Endothelial cell of umbilical vein (primary cell): ENCODE results near the gene RXFP3. TPM values are rescaled to one million over a fixed set of nuclear protein-coding genes. Genes with fewer than 3 reads are reported as not detected.

Experiments
- BruUV-seq: library from RNA; stranded (reverse); fragments of 400-500 nt; replicated peaks from 2 replicates; lab custom pipeline; 2021; lab: Mats Ljungman, UMichigan
- CTCF ChIA-PET: fragments of 300-600, 350-600 bp; sonication (Branson Sonifier 250); formaldehyde crosslinking; loops from one replicate; lab custom pipeline; 2021; ENCODE audit warnings: antibody characterized with exemption, inconsistent platforms; lab: Charles Lee
- POLR2A ChIA-PET: fragments of 300-600, 350-600 bp; sonication (Branson Sonifier 250); formaldehyde crosslinking; loops from one replicate; lab custom pipeline; 2021; ENCODE audit warnings: antibody characterized with exemption, inconsistent platforms; lab: Charles Lee
- DNase-seq: peaks from one replicate; pipeline ENCODE4 v3.0.0-alpha.2; 2011; ENCODE audit warnings: low read depth, low spot score
- FAIRE-seq: peaks from 2 replicates; lab custom pipeline; 2011; peaks lifted over from hg19 to GRCh38; lab: Jason Lieb, UNC
- H2AFZ ChIP-seq: 2 replicates; pipeline ENCODE4 v1.6.0; 2012; ENCODE audit warnings: low read depth, low read length, control low read depth, inconsistent platforms
- H3K27ac ChIP-seq: 2 replicates; pipeline ENCODE4 v1.5.1; 2011; ENCODE audit warnings: low read depth, mild to moderate bottlenecking, control low read depth, low read length, moderate library complexity; ENCODE audit not compliant: insufficient read depth
- H3K27me3 ChIP-seq, 2 experiments: 2 replicates each; pipeline versions ENCODE4 v1.6.0 to v1.6.1; 2011; ENCODE audit warnings: low read length in 2 of 2, mixed read lengths in 1 of 2; ENCODE audit not compliant: control insufficient read depth in 2 of 2, insufficient read depth in 2 of 2
- H3K36me3 ChIP-seq, 2 experiments: 2 replicates in 1 of 2; 3 replicates in 1 of 2; pipeline ENCODE4 v1.5.1; 2011; ENCODE audit warnings: low read length in 2 of 2, mild to moderate bottlenecking in 1 of 2, moderate library complexity in 1 of 2; ENCODE audit not compliant: control insufficient read depth in 2 of 2, insufficient read depth in 2 of 2; ENCODE audit errors: extremely low read depth in 1 of 2
- H3K4me1 ChIP-seq: 3 replicates; pipeline ENCODE4 v1.5.1; 2011; ENCODE audit warnings: mild to moderate bottlenecking, low read length; ENCODE audit not compliant: control insufficient read depth, insufficient read depth; ENCODE audit errors: extremely low read depth
- H3K4me2 ChIP-seq: 2 replicates; pipeline ENCODE4 v1.6.1; 2011; ENCODE audit warnings: low read length, control low read depth, mixed read lengths; ENCODE audit not compliant: insufficient read depth
- H3K4me3 ChIP-seq, 3 experiments: fragments of 200-600 bp in 1 of 3; sonication (generic), shearing (Covaris generic) in 1 of 3; replicated peaks in 1 of 3; 2 replicates each; pipeline ENCODE4 v1.5.1; 2011 to 2016; ENCODE audit warnings: control low read depth in 3 of 3, low read length in 3 of 3, mild to moderate bottlenecking in 2 of 3, inconsistent platforms in 1 of 3, low read depth in 1 of 3, moderate library complexity in 1 of 3; ENCODE audit not compliant: insufficient read depth in 1 of 3
- H3K79me2 ChIP-seq: 2 replicates; pipeline ENCODE4 v1.6.0; 2012; ENCODE audit warnings: low read length, inconsistent platforms; ENCODE audit not compliant: control insufficient read depth, insufficient read depth
- H3K9ac ChIP-seq: replicated peaks from 2 replicates; pipeline ENCODE3; 2011; ENCODE audit warnings: low read length, control low read depth; ENCODE audit not compliant: insufficient read depth; ENCODE audit errors: extremely low read depth
- H3K9me1 ChIP-seq: replicated peaks from 3 replicates; pipeline ENCODE4 v1.6.0; 2011; ENCODE audit warnings: mild to moderate bottlenecking, low read length; ENCODE audit not compliant: control insufficient read depth, insufficient read depth; ENCODE audit errors: extremely low read depth
- H3K9me3 ChIP-seq: replicated peaks from 2 replicates; pipeline ENCODE4 v1.5.1; 2012; ENCODE audit warnings: low read length, inconsistent platforms; ENCODE audit not compliant: control insufficient read depth, insufficient read depth
- H4K20me1 ChIP-seq: replicated peaks from 2 replicates; pipeline ENCODE3; 2011; ENCODE audit warnings: mild to moderate bottlenecking, low read length; ENCODE audit not compliant: control insufficient read depth, insufficient read depth; ENCODE audit errors: extremely low read depth
- EZH2 ChIP-seq: IDR thresholded peaks from 2 replicates; pipeline ENCODE4 v1.6.1; 2012; ENCODE audit warnings: borderline replicate concordance, low read depth, mild to moderate bottlenecking, moderate library complexity, low read length, inconsistent platforms; ENCODE audit not compliant: severe bottlenecking
- FOS ChIP-seq: IDR thresholded peaks from 2 replicates; pipeline ENCODE4 v1.6.1; 2011; ENCODE audit warnings: mild to moderate bottlenecking, low read length, moderate library complexity, borderline replicate concordance; ENCODE audit not compliant: insufficient read depth
- GATA2 ChIP-seq: IDR thresholded peaks from 2 replicates; pipeline ENCODE4 v1.7.0; 2011; ENCODE audit warnings: low read depth, mild to moderate bottlenecking, moderate library complexity, mixed read lengths, low read length; ENCODE audit not compliant: insufficient read length, insufficient read depth
- JUN ChIP-seq: IDR thresholded peaks from 2 replicates; pipeline ENCODE4 v1.6.1; 2011; ENCODE audit warnings: borderline replicate concordance, low read depth; ENCODE audit not compliant: insufficient read length, insufficient read depth
- MYC ChIP-seq: IDR thresholded peaks from one replicate; pipeline ENCODE4 v1.6.1; 2011; ENCODE audit warnings: mild to moderate bottlenecking, low read depth, low read length
- POLR2A ChIP-seq: IDR thresholded peaks from 2 replicates; pipeline ENCODE4 v1.6.1; 2012; ENCODE audit warnings: low read depth, mild to moderate bottlenecking, control low read depth, low read length
- POLR2AphosphoS5 ChIP-seq: IDR thresholded peaks from 2 replicates; pipeline ENCODE4 v1.6.1; 2012; ENCODE audit warnings: low read depth, mild to moderate bottlenecking, control low read depth, low read length, moderate library complexity; ENCODE audit not compliant: insufficient read depth
- dilution Hi-C: fragments of 300-500 bp; cut with MboI; formaldehyde crosslinking; loops from one replicate; pipeline ENCODE4 v1.15.0; 2019; ENCODE audit warnings: low sequenced_read_pairs; ENCODE audit not compliant: extremely low pct_ligation_motif_present
- intact Hi-C: fragments of 100-400 bp; cut with micrococcal nuclease; formaldehyde crosslinking; loops from one replicate; pipeline ENCODE4 v1.10.0; 2022
- polyA plus RNA-seq, 4 experiments: library from polyadenylated mRNA; depleted of rRNA in 3 of 4; stranded (reverse) in 3 of 4; unstranded in 1 of 4; fragments of >200 nt; gene quantifications; 2 replicates each; pipeline versions ENCODE4 v1.2.1 to v1.2.3, GENCODE V29; 2011 to 2012; ENCODE audit warnings: missing spikeins in 1 of 4
- total RNA-seq: library from RNA; stranded (reverse); gene quantifications from 2 replicates; pipeline ENCODE4 v1.2.3, GENCODE V29; 2021
- TF ChIP-seq, protein P1 (sequence below): IDR thresholded peaks from 2 replicates; pipeline ENCODE4 v1.6.1; 2011; ENCODE audit not compliant: insufficient read depth, insufficient read length
- TF ChIP-seq, protein P2 (sequence below), 2 donors: IDR thresholded peaks; 1 replicate in 1 of 2; 2 replicates in 1 of 2; pipeline ENCODE4 v1.5.1; 2011; ENCODE audit warnings: low read length in 2 of 2, mild to moderate bottlenecking in 2 of 2, moderate library complexity in 2 of 2, control low read depth in 1 of 2, inconsistent platforms in 1 of 2, low read depth in 1 of 2; ENCODE audit not compliant: insufficient read depth in 1 of 2; ENCODE audit errors: extremely low read depth in 1 of 2

The RXFP3 gene
- total and polyA plus RNA-seq, 2 donors (not counting 3 experiments of a cell fraction or from before 2014, with no cell fraction given) = not detected

DNA sequence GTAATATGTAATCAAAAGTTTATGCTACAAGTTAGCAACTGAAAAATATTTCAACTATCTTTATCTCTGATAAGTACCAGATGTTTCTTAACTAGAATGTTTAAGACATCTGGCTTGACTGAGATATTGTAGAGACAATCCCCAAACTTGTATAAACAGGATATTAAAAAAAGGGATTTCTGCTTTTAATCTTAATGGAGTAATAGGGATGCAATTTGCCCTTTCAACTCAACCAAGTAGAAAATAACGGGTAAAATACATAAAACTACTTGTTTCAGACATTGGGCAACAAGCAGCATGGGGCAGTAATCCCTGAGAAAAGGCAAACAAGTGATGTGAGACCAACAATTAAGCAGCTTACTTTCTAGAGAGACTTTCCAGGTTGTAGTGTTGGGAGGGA lies 35.0 kb upstream of the RXFP3 start:
- DNase-seq = no peak
- H2AFZ ChIP-seq = no peak overlapping the region
- no peaks in the 10 kb centered on the region for H3K9me1 ChIP-seq
- no peaks in the 10 kb centered on the region for H3K36me3 ChIP-seq
- H3K27me3 ChIP-seq = peaks cover 0 to 6% of the 10 kb centered on the region in 2 experiments
- no peak overlapping the region for H3K4me3 ChIP-seq
- FAIRE-seq = no peak
- H3K4me2 ChIP-seq = no peak overlapping the region
- ChIA-PET POLR2A (no interaction called here), CTCF (no interaction called here)
- intact Hi-C loops = no loop called here
- TF ChIP-seq GATA2 = no peak
- TF ChIP-seq, protein P1, sequence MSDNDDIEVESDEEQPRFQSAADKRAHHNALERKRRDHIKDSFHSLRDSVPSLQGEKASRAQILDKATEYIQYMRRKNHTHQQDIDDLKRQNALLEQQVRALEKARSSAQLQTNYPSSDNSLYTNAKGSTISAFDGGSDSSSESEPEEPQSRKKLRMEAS = no peak
- TF ChIP-seq FOS = no peak
- no peak for TF ChIP-seq POLR2AphosphoS5
- dilution Hi-C loops = no loop called here
- H3K27ac ChIP-seq = no peak overlapping the region
- H3K9me3 ChIP-seq = no peaks in the 10 kb centered on the region
- no peaks in the 10 kb centered on the region for H4K20me1 ChIP-seq
- BruUV-seq = no TSS peak
- no peaks in the 10 kb centered on the region for H3K79me2 ChIP-seq
- no peaks in the 10 kb centered on the region for H3K4me1 ChIP-seq
- H3K9ac ChIP-seq = no peak overlapping the region

DNA sequence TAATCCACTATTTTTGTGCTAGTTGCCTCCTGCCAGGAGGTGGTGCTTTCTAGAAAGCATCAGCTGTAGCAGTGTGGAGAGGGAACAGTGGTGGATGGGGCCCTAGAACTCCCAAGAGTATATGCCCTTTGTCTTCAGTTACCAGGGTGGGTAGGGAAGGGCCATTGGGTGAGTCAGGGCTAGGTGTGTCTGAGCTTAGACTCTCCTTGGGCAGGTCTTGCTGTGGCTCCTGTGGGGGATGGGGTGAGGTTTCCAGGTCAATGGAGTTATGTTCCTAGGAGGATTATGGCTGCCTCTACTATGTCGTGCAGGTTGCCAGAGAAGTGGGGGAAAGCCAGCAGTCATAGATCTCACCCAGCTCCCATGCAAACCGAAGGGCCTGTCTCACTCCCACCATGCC lies 33.1 kb upstream of the RXFP3 start:
- H3K9ac ChIP-seq = no peak overlapping the region
- dilution Hi-C loops = no loop called here
- H3K36me3 ChIP-seq = no peaks in the 10 kb centered on the region
- CTCF ChIA-PET = no interaction called here
- DNase-seq = no peak
- H3K9me1 ChIP-seq = no peaks in the 10 kb centered on the region
- H3K9me3 ChIP-seq = no peaks in the 10 kb centered on the region
- no peak for FAIRE-seq
- BruUV-seq = no TSS peak
- H3K79me2 ChIP-seq = no peaks in the 10 kb centered on the region
- intact Hi-C loops = no loop called here
- H4K20me1 ChIP-seq = no peaks in the 10 kb centered on the region
- no peak overlapping the region for H2AFZ ChIP-seq
- POLR2A ChIA-PET = no interaction called here
- peaks cover 0 to 3% of the 10 kb centered on the region in 2 experiments for H3K27me3 ChIP-seq
- H3K4me1 ChIP-seq = no peaks in the 10 kb centered on the region
- no peak for TF ChIP-seq POLR2AphosphoS5
- TF ChIP-seq POLR2A = no peak
- TF ChIP-seq, protein P2, sequence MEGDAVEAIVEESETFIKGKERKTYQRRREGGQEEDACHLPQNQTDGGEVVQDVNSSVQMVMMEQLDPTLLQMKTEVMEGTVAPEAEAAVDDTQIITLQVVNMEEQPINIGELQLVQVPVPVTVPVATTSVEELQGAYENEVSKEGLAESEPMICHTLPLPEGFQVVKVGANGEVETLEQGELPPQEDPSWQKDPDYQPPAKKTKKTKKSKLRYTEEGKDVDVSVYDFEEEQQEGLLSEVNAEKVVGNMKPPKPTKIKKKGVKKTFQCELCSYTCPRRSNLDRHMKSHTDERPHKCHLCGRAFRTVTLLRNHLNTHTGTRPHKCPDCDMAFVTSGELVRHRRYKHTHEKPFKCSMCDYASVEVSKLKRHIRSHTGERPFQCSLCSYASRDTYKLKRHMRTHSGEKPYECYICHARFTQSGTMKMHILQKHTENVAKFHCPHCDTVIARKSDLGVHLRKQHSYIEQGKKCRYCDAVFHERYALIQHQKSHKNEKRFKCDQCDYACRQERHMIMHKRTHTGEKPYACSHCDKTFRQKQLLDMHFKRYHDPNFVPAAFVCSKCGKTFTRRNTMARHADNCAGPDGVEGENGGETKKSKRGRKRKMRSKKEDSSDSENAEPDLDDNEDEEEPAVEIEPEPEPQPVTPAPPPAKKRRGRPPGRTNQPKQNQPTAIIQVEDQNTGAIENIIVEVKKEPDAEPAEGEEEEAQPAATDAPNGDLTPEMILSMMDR (IDR thresholded peaks at IDR 0.05; ENCODE audit: extremely low read depth in 1 of 2, insufficient read depth in 1 of 2, low read depth in 1 of 2, low read length in 2 of 2) = no peak
- TF ChIP-seq JUN = no peak
- TF ChIP-seq FOS = no peak
- TF ChIP-seq GATA2 = no peak
- TF ChIP-seq, protein P1 = no peak
- no peak for TF ChIP-seq EZH2
- TF ChIP-seq MYC = no peak
- H3K4me2 ChIP-seq = no peak overlapping the region
- no peak overlapping the region for H3K4me3 ChIP-seq
- no peak overlapping the region for H3K27ac ChIP-seq
